Ectodermal cell (in vitro differentiated cells): ENCODE results near the gene CCDC188.
"Not testable (repeated sequence)": the region's sequence is repeated elsewhere in the genome, so short reads cannot be mapped to it uniquely, and the experiment has no call there.

ENCODE experiments used
- H3K27ac ChIP-seq: 2 replicates; pipeline ENCODE4 v1.7.0; 2013; ENCODE audit warnings: mild to moderate bottlenecking, low read depth, low read length; ENCODE audit not compliant: insufficient read depth, poor library complexity, severe bottlenecking
- H3K27me3 ChIP-seq: 2 replicates; pipeline ENCODE4 v1.7.0; 2013; ENCODE audit warnings: mild to moderate bottlenecking, low read length; ENCODE audit not compliant: insufficient read depth, control insufficient read depth, poor library complexity, severe bottlenecking
- H3K36me3 ChIP-seq: one replicate; pipeline ENCODE4 v1.7.0; 2013; ENCODE audit warnings: low read length; ENCODE audit not compliant: control insufficient read depth, insufficient read depth
- H3K4me1 ChIP-seq: one replicate; pipeline ENCODE4 v1.7.0; 2013; ENCODE audit warnings: low read length; ENCODE audit not compliant: control insufficient read depth, insufficient read depth
- H3K4me3 ChIP-seq: 2 replicates; pipeline ENCODE4 v1.7.0; 2013; ENCODE audit warnings: low read depth, low read length, control low read depth; ENCODE audit not compliant: insufficient read depth
- H3K9me3 ChIP-seq: 2 replicates; pipeline ENCODE4 v1.7.0; 2013; ENCODE audit warnings: mild to moderate bottlenecking, low read length, moderate library complexity; ENCODE audit not compliant: control insufficient read depth
- WGBS, 2 experiments: methylation state at CpG; one replicate each; pipeline ENCODE4 v1.1.7; 2013; ENCODE audit warnings: missing lambda C conversion rate in 2 of 2; 5-methylcytosine and 5-hydroxymethylcytosine counted together

The CCDC188 gene

GRCh38 chr22:20170170-20170569 is 19.3 kb upstream of the CCDC188 start:
- H3K27me3 ChIP-seq = no peaks in the 10 kb centered on the region
- H3K27ac ChIP-seq = no peak overlapping the region
- no peaks in the 10 kb centered on the region for H3K9me3 ChIP-seq
- H3K36me3 ChIP-seq = no peaks in the 10 kb centered on the region
- no peak overlapping the region for H3K4me3 ChIP-seq
- H3K4me1 ChIP-seq = peaks cover 16% of the 10 kb centered on the region
- WGBS, 2 experiments = 89 to 91% methylated on average over 13 of the region's 13 CpGs

GRCh38 chr22:20169253-20169822 is 18.5 kb upstream of the CCDC188 start:
- H3K36me3 ChIP-seq = no peaks in the 10 kb centered on the region
- no peaks in the 10 kb centered on the region for H3K27me3 ChIP-seq
- 83% methylated on average over 10 of the region's 10 CpGs for WGBS, 2 experiments
- no peaks in the 10 kb centered on the region for H3K9me3 ChIP-seq
- no peak overlapping the region for H3K4me3 ChIP-seq
- H3K4me1 ChIP-seq = peaks cover 12% of the 10 kb centered on the region
- H3K27ac ChIP-seq = no peak overlapping the region

GRCh38 chr22:20167643-20168322 is 16.9 kb upstream of the CCDC188 start:
- no peaks in the 10 kb centered on the region for H3K4me1 ChIP-seq
- H3K27me3 ChIP-seq = no peaks in the 10 kb centered on the region
- H3K27ac ChIP-seq = no peak overlapping the region
- H3K9me3 ChIP-seq = no peaks in the 10 kb centered on the region
- no peaks in the 10 kb centered on the region for H3K36me3 ChIP-seq
- H3K4me3 ChIP-seq = no peak overlapping the region
- 81% methylated on average over 19 of the region's 19 CpGs for WGBS, 2 experiments

GRCh38 chr22:20166703-20167102 is 15.8 kb upstream of the CCDC188 start:
- 93% methylated on average over 9 of the region's 9 CpGs for WGBS, 2 experiments
- no peak overlapping the region for H3K27ac ChIP-seq

GRCh38 chr22:20165913-20166312 is 15.1 kb upstream of the CCDC188 start:
- Histone ChIP-seq H3K27me3 (no peaks in the 10 kb centered on the region), H3K36me3 (no peaks in the 10 kb centered on the region), H3K9me3 (no peaks in the 10 kb centered on the region), H3K4me1 (no peaks in the 10 kb centered on the region), H3K4me3 (no peak overlapping the region), H3K27ac (no peak overlapping the region)
- 91 to 93% methylated on average over 6 of the region's 7 CpGs for WGBS, 2 experiments

More at GRCh38 chr22:20166703-20167102, 15.8 kb upstream of the CCDC188 start:
- Histone ChIP-seq H3K36me3 (no peaks in the 10 kb centered on the region), H3K4me1 (no peaks in the 10 kb centered on the region), H3K9me3 (no peaks in the 10 kb centered on the region), H3K4me3 (no peak overlapping the region), H3K27me3 (no peaks in the 10 kb centered on the region)

- WGBS, 2 experiments = 91 to 92% methylated on average over 12 of the region's 12 CpGs
- no peaks in the 10 kb centered on the region for H3K36me3 ChIP-seq
- H3K27me3 ChIP-seq = no peaks in the 10 kb centered on the region
- H3K4me1 ChIP-seq = no peaks in the 10 kb centered on the region
- H3K4me3 ChIP-seq = no peak overlapping the region
- H3K27ac ChIP-seq = no peak overlapping the region
- no peaks in the 10 kb centered on the region for H3K9me3 ChIP-seq
Observed at GRCh38 chr22:20165421-20165820, 14.6 kb upstream of the CCDC188 start.

- H3K4me3 ChIP-seq = no peak overlapping the region
- H3K4me1 ChIP-seq = no peaks in the 10 kb centered on the region
- no peak overlapping the region for H3K27ac ChIP-seq
- 91 to 92% methylated on average over 11 of the region's 11 CpGs for WGBS, 2 experiments
- no peaks in the 10 kb centered on the region for H3K27me3 ChIP-seq
- no peaks in the 10 kb centered on the region for H3K36me3 ChIP-seq
- no peaks in the 10 kb centered on the region for H3K9me3 ChIP-seq
Observed at GRCh38 chr22:20164863-20165262, 14.0 kb upstream of the CCDC188 start.

- H3K9me3 ChIP-seq = no peaks in the 10 kb centered on the region
- H3K4me1 ChIP-seq = peaks cover 8% of the 10 kb centered on the region
- no peak overlapping the region for H3K27ac ChIP-seq
- no peaks in the 10 kb centered on the region for H3K27me3 ChIP-seq
- WGBS, 2 experiments = 93 to 95% methylated on average over 10 of the region's 10 CpGs
- H3K4me3 ChIP-seq = no peak overlapping the region
- no peaks in the 10 kb centered on the region for H3K36me3 ChIP-seq
Observed at GRCh38 chr22:20160041-20160440, 9.2 kb upstream of the CCDC188 start.

GRCh38 chr22:20159531-20159930 is 8.7 kb upstream of the CCDC188 start:
- not testable (repeated sequence) for H3K27ac ChIP-seq, H3K4me1 ChIP-seq, H3K9me3 ChIP-seq, H3K27me3 ChIP-seq, H3K4me3 ChIP-seq, H3K36me3 ChIP-seq
- 87 to 91% methylated on average over 9 to 10 of the region's 14 CpGs for WGBS, 2 experiments

GRCh38 chr22:20159076-20159475 is 8.2 kb upstream of the CCDC188 start:
- H3K27ac ChIP-seq = no peak overlapping the region
- peaks cover 14% of the 10 kb centered on the region for H3K4me1 ChIP-seq
- H3K9me3 ChIP-seq = no peaks in the 10 kb centered on the region
- H3K36me3 ChIP-seq = no peaks in the 10 kb centered on the region
- H3K4me3 ChIP-seq = no peak overlapping the region
- no peaks in the 10 kb centered on the region for H3K27me3 ChIP-seq
- 24 to 31% methylated on average over 9 of the region's 9 CpGs for WGBS, 2 experiments
